Fibroblast of pulmonary artery (primary cell): Measurements from ENCODE around the gene DENND2D.

Source experiments
- DNase-seq: peaks from one replicate; pipeline ENCODE4 v3.0.0-alpha.2; 2010; ENCODE audit warnings: low read depth
- H3K4me3 ChIP-seq: replicated peaks from 2 replicates; pipeline ENCODE4 v1.5.1; 2011; ENCODE audit warnings: low read depth, mild to moderate bottlenecking, control low read depth, low read length, moderate library complexity
- CTCF ChIP-seq: IDR thresholded peaks from 2 replicates; pipeline ENCODE4 v1.5.1; 2011; ENCODE audit warnings: mild to moderate bottlenecking, control low read depth, low read length, inconsistent platforms; ENCODE audit errors: missing control alignments

Gene DENND2D

GRCh38 chr1:111221633-111222291 is 21.3 kb upstream of the DENND2D start:
- no peak for TF ChIP-seq CTCF
- no peak overlapping the region for H3K4me3 ChIP-seq
- DNase-seq: no peak

- no peak for TF ChIP-seq CTCF
- no peak overlapping the region for H3K4me3 ChIP-seq
- no peak for DNase-seq
These were observed 20.8 kb upstream of the DENND2D start for GRCh38 chr1:111221276-111221632.

GRCh38 chr1:111220302-111220890 is 19.9 kb upstream of the DENND2D start:
- DNase-seq: no peak
- no peak overlapping the region for H3K4me3 ChIP-seq
- TF ChIP-seq CTCF: no peak

- H3K4me3 ChIP-seq: no peak overlapping the region
- DNase-seq: no peak
- no peak for TF ChIP-seq CTCF
These were observed 19.3 kb upstream of the DENND2D start for GRCh38 chr1:111219557-111220286.

- DNase-seq: no peak
- no peak overlapping the region for H3K4me3 ChIP-seq
- TF ChIP-seq CTCF: no peak
These were observed 18.5 kb upstream of the DENND2D start for GRCh38 chr1:111218701-111219556.

GRCh38 chr1:111217183-111217910 is 16.9 kb upstream of the DENND2D start:
- DNase-seq: no peak
- no peak for TF ChIP-seq CTCF
- no peak overlapping the region for H3K4me3 ChIP-seq
